GM12874 (cell line): ENCODE results near the gene DNLZ.

Source experiments
- TF ChIP-seq, protein P1 (sequence below): IDR thresholded peaks from 2 replicates; pipeline ENCODE4 v1.5.1; 2011; ENCODE audit warnings: low read depth, mild to moderate bottlenecking, control low read depth, low read length, moderate library complexity; ENCODE audit not compliant: insufficient read depth

The DNLZ gene

DNA sequence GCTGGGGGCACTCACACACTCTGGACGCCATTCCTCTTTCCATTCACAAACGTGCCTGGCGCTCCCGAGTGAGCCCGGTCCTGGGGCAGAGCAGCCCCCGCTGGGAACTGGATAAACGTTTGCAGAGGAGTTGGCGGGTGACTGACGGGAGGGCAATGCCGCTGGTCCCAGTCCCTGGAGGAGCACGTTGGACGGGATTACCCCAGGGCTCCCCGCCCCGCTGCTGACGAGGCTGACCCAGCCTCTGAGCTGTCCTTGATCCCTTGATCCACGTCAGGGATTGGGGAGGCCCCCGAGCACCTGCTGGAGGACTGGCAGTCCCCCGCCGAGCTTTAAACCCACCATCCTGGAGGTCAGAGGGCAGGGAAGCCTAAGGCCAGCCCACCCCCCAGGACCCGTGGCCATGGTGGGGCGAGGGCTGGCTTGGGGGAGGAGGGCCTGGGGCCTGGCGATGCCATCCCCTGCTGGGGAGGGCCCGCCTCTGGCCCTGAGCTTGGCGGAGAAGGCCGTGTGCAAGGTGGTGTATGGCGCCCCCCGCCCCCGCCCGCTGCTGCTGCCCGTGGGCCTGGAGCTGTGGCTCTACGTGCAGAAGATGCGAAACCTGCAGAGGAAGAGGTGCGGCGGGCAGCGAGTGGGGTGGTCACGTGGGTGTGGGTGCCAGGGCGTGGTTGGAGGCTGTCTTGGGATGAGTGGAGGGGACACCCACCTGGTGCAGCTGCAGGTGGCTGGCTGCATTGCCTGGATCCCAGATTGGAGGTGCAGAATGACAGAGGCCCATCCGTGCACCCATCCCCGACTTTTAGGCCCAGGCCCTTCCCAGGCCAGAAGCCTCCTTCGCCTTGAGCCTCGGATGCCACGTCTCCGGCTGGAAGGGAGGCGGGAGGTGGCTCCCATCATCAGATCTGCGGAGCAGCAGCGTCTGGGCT lies 31.7 kb downstream of the DNLZ start:
- TF ChIP-seq, protein P1, sequence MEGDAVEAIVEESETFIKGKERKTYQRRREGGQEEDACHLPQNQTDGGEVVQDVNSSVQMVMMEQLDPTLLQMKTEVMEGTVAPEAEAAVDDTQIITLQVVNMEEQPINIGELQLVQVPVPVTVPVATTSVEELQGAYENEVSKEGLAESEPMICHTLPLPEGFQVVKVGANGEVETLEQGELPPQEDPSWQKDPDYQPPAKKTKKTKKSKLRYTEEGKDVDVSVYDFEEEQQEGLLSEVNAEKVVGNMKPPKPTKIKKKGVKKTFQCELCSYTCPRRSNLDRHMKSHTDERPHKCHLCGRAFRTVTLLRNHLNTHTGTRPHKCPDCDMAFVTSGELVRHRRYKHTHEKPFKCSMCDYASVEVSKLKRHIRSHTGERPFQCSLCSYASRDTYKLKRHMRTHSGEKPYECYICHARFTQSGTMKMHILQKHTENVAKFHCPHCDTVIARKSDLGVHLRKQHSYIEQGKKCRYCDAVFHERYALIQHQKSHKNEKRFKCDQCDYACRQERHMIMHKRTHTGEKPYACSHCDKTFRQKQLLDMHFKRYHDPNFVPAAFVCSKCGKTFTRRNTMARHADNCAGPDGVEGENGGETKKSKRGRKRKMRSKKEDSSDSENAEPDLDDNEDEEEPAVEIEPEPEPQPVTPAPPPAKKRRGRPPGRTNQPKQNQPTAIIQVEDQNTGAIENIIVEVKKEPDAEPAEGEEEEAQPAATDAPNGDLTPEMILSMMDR, result no peak

DNA sequence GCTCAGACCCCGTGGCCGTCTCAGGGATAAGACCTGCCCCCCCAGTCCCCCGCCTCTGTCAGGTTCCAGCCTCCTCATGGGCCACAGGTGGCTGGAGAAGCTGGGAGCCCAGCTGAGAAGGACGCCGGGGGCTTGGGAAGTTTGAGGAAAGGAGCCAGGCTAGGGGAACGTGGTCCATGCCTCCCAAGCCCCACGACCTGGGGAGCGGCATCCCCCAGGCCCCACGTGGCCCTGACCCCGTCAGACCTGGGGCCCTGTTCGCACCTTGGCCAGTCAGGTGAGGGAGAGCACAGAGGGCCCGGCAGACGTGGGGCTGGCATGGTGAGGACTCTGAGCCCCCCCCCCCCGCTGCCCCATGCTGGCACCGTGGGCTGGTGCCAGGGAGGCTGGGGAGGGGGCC lies 32.5 kb downstream of the DNLZ start:
- TF ChIP-seq, protein P1, result no peak

DNA sequence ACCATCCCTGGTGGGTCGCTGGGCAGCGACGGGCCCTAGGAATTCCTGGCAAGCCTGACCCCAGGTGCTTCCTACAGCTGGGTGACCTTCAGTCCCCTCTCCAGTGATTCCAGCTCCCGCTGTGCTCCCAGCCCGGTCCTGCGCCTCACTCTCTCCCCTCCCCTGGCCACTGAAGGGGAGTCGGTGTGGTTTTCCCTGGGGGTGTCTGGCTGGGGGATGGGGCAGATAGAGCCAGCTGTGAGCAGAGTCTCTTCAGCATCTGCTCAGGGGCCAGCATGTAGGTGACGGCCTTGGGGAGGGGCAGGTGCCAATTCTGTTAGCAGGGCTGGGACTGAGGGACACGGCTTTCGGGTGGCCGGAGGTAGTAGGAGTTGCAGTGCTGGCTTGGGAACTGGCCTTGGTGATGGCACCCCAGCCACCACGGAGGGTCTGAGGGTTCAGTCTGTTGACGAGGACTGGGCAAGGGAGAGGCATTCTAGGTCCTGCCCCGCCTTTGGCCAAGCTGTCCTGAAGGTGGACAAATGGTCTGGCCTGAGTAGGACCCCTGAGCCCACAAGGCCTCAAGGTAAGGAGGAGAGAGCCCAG lies 33.0 kb downstream of the DNLZ start:
- TF ChIP-seq, protein P1, result no peak

DNA sequence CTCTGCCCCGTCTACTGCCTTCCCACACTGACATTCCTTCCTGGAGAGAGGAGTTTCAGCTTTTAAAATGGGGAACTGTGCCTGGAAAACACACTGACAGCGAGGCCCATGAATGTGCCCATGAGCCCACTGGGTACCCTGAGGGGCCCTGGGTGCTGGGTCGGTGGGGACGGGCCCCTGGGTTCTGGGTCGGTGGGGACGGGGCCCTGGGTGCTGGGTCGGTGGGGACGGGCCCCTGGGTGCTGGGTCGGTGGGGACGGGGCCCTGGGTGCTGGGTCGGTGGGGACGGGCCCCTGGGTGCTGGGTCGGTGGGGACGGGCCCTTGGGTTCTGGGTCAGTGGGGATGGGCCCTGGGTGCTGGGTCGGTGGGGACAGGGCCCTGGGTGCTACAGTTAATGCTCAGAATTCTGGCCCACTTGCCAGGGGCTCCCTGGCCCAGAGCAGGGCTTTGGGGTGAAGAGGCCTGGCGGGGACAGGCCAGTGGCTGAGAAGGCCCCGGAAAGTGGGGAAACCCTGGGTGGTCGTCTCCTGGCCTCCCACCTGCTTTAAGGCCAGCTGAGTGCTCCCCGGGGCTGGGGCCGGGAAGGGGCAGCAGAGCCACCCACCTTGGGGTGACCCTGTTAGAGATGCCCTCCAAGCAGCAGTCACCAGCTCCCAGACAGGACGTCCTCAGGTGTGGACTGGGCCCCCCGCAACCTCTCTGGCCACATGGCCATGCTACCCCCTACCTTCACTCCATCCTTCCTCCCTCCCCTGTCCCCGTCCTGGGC lies 33.7 kb downstream of the DNLZ start:
- TF ChIP-seq, protein P1, result no peak

DNA sequence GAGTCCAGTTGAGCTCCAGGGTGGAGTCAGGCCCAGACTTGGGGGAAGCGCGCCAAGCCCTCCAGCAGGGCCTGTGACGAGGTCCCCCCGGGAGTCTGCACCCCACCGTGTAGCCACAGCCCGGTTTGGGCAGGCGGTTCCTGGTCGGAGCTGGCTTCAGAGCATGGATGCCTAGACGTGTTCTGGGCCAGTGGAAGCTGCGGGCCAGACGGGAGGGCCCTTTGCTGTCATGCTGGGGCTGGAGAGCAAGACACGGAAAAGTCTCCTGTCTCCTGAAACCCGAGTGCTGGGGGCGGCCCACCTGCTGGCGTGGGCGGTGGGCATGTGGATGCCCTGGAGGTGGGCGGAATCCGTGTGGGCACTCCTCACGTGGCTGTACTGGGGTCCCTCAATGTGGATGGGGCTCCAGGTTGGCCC lies 34.3 kb downstream of the DNLZ start:
- TF ChIP-seq, protein P1, result no peak

DNA sequence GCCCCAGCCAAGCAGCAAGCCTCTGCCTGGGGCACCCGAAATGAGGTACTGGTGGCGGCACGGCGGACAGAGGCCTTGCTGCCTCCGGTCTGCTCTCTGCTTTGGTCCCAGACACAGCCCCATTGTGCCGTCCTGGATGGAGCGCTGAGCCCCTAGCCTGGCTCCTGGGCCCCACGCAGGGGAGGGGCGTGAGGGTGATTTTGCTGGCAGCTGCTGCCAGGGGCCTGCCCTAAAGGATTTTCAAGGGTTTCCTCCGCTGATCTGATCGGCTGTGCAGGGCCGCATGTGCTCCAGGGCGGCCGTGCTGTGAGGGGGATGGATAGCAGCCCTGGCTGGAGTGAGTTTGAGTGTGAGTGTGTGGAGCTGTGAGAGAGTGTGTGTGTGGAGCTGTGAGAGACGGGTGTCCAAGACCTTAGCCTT lies 34.9 kb downstream of the DNLZ start:
- TF ChIP-seq, protein P1, result no peak
